ENCODE data around the gene MYLK2.

The MYLK2 gene

DNA sequence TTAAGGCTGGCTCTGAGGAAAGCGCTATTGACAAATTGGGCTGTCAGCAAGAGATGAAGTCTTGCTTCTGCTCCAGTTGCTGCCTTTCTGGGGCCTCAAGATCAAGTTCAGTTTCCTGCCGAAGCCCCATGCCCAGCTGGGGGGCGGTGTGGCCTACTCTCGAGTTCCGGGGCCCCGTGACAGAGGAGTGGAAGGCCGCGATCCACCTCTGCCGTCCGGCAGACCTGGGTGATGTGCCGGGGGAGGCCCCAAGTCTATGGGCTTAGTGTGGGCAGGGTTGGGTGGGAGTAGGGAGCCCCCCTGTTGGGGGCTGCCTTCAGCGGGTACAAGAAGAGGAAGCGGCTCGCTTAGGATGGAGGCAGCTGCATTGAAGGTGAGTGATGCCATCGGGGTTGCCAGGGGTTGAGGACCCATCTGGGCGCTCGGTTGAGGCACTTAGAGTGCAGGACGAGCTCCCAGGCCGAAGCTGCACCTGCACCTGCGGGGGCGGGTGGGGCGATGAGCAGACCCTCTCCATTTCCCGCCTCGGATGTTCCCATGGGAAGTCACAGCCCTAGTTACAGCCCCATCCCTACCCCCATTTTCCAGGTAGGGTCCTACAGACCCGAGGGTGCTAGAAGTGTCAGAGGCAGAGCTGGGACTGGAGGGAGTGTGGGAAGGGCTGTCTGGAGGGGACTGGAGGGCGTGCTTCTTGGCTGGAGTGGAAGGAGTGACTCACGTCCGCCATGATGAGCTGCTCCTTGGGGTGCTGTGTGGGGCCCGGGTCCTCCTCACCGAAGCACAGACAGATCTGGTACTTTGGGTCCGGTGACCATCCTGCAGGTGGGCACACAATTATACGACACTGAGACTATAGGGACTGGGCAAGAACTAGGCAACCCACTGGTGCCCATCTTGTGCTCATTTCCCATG, 29.2 kb downstream of the MYLK2 start:
- Histone ChIP-seq H3K4me3 (no peak overlapping the region), H3K27ac (no peak overlapping the region)

DNA sequence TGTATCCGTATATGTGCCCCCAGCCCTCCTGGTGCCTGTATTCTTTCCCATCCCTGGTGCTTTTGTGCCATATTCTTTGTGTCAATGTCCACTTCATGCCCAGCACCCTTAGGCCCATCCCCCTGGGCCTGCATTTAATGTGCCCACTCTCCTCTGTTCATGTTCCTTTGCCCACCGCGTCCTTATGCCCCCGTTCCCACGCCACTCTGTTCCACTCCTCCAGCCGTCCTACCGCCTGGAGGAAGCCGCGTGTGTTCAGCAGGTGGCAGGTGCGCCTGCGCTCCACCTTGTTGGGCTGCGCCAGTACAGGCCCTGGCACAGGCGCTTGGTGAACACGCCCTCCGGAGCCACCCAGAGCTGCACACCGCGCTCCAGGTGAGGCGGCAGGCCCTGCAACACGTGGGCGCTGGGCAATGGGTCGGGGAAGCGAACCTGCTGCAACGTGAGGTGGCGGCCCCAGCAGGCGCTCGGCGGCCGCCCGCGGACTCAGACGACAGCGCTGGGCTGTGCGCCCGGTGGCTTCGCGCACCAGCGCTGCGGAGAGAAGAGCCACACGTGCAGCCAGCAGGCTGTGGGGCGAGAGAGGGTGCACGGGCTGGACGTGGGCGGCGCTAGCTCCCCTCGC, 30.3 kb downstream of the MYLK2 start:
- H3K4me3 ChIP-seq: no peak overlapping the region

DNA sequence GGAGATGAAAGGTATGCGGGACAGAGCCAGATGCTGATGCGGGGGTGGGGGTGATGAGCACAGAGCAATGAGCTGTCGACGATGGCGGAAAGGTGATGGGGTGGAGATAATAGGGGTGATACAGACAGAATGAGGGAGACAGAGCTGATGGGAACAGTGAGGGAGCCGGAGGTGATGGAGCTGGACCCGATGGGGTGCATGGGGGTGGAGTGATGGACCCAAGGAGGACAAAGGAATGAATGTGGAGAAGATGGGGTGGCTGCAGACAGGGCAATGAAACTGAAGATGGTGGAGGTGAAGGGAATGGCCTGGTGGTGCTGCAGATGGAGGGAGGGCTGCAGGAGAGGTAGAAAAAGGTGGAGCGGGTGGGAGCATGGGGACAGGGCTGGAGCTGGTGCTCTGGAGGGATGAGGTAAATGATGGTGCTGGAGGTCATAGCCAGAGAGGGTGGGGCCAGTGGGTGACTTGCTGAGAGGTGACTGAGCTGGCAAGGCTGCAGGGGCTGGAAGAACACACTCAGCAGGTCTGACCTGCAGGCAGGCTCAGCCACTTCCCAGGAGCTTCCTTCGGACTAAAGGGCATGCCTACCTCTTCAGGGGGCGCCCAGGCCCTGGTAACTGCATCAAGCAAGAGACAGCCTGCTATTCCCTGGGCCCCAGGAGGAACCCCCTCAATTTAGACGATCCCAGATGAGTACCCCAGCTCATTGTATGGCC, 32.2 kb downstream of the MYLK2 start:
- Histone ChIP-seq H3K27ac (no peak overlapping the region), H3K4me3 (no peak overlapping the region)

More for the DNA sequence above, 30.3 kb downstream of the MYLK2 start:
- no peak overlapping the region for H3K27ac ChIP-seq

DNA sequence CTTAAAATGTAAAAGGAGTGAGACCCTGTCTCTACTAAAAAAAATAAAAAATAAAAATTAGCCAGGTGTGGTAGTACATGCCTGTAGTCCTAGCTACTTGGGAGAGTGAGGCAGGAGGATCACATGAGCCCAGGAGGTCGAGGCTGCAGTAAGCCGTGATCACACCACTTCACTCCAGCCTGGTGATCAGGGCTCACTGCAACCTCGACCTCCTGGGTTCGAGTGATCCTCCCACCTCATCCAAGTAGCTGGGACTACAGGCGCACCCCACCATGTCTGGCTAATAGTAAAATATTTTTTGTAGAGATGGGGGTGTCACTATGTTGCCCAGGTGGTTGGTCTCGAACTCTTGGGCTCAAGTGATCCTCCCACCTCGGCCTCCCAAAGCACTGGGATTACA, 34.3 kb downstream of the MYLK2 start:
- H3K27ac ChIP-seq: no peak overlapping the region
- no peak overlapping the region for H3K4me3 ChIP-seq

DNA sequence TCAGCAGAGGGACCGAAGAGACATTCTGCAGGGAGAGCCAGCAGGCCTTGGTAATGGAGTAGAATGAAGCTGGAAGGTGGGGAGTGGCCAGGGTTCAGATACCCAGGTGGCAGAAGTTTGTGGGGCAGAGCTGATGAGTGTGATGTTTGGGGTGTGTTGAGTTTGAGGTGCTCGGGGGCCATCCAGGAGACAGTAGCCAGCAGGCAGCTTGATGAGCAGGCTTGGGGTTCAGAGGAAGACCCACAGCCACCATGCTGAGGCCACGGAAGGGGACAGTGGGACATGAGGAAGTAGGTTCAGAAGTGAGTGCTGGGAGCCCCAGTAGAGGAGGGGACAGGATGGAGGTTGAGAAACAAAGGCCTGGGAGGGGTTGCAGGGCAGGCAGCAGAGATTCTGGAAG, 37.4 kb downstream of the MYLK2 start:
- H3K27ac ChIP-seq: no peak overlapping the region

DNA sequence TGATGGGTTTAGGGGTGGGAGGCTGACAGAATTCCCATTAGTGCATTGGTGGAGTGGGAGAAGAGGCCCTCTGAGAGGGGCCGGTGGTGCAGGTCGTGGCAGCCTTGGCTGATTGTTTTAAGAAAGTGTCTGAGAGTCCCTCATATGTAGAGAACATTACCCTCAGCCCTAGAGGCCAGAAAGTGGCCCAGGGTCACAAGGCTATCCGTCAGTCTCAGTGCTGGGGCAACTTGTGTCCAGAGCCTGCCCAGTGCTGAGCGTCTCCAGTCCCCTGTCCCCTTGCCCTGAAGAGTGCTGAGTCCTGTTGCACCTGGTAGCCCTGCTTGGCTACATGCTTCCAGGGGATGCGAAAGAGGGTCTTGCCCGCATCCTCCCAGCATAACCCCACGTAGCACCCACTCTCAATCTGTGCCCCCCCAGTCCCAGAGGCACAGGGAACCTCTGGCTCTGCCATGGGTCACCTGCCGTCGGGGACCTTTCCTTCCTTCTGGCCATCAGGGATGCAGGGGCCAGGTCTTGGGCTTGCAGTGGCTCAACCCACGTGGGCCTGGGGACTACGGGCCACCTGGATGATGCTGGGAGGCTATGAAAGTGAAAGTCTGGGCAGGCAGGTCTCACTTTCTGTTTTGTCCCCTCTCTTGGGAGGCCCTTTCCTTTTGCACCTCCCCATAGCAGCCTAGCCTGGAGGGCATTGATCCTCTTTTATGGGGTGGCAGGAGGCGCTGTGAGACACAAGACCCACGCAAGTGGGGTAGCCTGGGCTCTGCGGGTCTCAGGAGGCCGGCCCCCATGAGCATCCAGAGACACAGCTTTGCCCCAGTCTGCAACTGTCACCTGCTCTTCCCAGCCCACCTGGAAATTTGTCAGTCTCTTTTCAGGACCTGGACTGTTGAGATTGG, 39.0 kb downstream of the MYLK2 start:
- no peak overlapping the region for H3K4me3 ChIP-seq
- no peak overlapping the region for H3K27ac ChIP-seq

More for the DNA sequence above, 37.4 kb downstream of the MYLK2 start:
- no peak overlapping the region for H3K4me3 ChIP-seq

DNA sequence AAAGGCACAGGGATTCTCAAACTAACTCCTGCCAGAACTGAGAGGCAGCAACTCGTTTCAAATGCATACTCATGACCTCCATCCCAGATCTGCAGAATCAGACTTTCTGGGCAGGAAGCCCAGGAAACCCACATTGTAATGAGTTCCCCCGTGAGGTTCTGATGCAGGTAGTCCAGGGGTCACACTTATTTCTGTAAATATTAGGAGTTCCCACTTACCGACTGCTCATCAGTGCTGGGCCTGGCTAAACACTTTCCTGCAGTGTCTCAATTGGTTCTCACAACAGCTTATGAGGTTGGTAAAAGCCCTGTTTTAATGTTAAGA, 39.6 kb downstream of the MYLK2 start:
- H3K4me3 ChIP-seq: no peak overlapping the region

DNA sequence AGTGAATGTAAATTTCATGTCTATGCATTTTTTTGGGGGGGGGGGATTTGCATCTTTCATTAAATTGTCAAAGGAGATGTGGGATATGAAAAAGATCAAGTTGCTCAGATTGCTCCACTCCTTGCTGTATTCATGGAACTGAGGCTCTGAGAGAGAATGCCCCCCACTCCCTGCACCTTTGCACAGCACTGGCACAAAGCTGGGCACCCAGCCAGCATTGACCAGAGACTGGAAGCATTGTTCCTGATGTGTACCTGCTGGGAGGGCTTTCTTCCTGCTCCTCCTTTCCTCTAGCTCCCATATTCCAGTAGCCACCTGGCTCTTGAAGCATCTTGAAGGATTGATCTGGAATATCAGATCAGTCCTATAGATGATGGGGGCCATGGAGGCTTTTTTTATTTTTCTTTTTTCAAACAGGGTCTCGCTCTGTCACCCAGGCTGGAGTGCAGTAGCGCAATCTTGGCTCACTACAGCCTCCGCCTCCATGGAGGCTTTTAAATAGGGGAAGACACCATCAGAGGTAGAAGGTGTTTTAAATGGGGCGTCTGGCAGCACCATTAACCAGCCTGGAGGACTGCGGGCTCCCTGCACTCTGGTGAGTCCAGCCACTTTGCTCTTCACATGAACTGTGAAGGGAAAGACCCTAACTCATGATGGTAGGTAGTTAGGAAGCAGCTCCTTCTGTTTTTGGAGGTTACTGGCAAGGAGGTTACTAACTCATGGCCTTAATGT, 40.3 kb downstream of the MYLK2 start:
- no peak overlapping the region for H3K4me3 ChIP-seq
- no peak overlapping the region for H3K27ac ChIP-seq

More for the DNA sequence above, 39.6 kb downstream of the MYLK2 start:
- no peak overlapping the region for H3K27ac ChIP-seq

DNA sequence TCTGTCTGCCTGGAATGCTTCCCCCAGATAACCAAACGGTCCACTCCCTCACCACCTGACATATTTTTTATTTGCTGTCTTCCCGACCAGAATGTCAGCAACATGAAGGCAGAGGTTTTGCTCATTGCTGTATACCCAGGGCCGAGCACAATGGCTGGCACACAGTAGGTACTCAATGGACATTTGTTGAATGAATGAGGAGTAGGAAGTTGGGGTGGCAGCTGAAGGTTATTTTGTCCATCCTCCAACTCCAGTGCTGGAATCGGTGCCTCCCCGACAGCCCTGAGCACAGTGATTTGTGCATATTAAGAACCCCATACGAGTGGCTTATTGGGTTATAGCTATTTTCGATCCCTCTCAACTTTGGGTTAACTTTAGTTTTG, 40.8 kb downstream of the MYLK2 start:
- no peak overlapping the region for H3K27ac ChIP-seq
- no peak overlapping the region for H3K4me3 ChIP-seq

DNA sequence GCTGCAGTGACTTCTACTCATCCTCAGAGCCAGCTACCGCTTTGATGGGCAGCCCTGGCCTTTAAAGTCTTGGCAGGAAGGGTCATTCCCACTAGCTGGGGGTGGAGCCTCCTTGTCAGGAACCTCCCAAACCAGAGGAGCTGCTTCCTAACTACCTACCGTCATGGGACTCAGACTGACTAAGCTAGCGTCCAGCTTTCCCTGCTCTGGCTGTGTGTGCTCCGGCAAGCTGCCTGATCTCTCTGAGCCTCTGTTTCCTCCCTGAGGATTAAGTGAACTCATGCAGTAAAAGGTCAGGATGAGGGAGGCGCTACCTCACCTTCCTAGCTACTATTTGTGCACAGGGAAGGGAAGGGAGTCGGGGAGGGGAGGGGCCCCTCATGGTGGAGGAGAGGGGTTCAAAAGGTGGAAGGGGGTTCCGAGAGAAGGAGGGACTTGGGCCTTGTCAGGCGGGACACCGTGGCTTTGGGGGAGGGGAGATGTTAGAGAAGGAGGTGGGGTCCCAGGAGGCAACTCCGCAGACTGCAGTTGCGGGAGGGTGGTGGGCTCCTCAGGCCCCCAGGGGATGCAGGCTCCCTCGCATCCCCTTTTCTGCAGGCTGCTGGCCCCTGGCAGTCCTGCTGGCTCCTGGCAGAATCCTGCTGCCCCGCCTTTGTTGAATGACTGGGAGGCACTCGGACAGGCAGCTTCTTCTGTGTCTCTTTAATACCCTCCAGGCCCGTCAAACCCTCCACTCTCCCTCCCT, 41.4 kb downstream of the MYLK2 start:
- Histone ChIP-seq H3K27ac (peak overlapping the region in 1 of 21 experiments; percentile 32), H3K4me3 (peak overlapping the region; percentile 26 to 57 (median 48))

DNA sequence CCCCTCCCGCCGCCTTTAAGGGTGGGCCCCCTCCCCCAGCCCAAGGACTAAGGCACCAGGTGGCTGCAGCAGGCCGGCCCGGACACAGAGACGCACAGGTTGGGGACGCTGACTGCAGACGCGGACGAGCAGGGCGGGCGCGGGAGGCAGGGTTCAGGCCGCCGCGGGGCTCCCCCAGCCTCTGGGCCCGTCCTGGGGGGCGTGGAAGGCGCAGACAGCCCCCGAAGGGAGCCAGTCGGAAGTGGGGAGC, 41.9 kb downstream of the MYLK2 start:
- H3K4me3 ChIP-seq: peak overlapping the region; percentile 26 to 57 (median 48)
- H3K27ac ChIP-seq: peak overlapping the region in 2 of 21 experiments; percentile 32 to 51

DNA sequence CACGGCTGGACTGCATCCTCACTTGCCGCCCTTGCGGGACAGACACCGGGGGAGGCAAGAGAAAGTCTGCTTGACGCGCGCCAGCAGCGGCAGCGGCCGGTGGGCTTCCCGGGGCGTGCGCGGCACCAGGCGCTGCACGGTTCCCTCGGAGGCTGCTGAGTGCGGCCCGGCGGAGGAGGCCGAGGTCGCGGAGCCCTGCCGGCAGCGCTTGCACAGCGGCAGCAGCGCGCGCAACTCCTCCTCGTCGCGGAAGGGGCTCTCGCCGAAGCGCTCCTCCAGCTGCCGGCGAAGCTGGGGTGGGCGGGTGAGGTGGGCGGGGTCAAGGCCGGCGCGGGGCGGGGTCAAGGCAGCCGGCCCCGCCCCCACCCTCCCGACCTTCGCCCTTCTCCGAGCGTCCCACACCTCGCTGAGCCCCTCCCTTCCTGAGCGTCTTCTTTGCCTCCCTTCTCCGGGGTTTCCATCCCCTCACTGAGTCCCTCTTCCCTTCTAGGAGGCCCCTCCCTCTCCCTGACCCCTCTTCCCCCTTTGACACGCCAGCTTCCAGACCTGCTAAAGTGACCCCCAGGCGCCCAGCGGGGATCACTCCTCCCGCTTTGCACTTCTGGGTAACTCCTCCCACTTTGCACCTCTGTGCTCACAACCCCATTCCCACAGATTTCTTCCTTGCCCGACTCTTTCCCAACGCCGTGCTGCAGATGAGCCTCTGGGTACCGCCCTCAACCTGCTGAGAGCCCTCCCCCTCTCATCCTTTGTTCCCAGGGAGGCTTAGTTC, 42.4 kb downstream of the MYLK2 start:
- H3K27ac ChIP-seq: peak overlapping the region in 2 of 21 experiments; percentile 32 to 51

DNA sequence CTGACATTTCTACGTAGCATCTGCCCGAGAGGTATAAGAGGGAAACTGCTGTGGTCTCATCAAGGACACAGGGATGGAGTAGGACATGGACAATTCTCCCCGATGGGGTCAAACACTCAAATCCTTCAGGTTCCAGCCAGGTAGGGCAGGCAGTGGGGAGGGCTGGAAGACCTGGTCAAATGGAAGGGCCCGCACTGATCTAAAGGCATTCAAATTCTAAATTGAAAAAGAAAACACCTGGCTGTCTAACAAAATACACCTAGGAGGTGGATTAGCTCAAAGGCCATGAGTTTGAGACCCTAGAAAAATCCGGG, 43.0 kb downstream of the MYLK2 start:
- Histone ChIP-seq H3K27ac (no peak overlapping the region), H3K4me3 (peak overlapping the region in 4 of 7 experiments; percentile 26 to 54 (median 50))

More for the DNA sequence above, 42.4 kb downstream of the MYLK2 start:
- H3K4me3 ChIP-seq: peak overlapping the region; percentile 26 to 57 (median 48)

DNA sequence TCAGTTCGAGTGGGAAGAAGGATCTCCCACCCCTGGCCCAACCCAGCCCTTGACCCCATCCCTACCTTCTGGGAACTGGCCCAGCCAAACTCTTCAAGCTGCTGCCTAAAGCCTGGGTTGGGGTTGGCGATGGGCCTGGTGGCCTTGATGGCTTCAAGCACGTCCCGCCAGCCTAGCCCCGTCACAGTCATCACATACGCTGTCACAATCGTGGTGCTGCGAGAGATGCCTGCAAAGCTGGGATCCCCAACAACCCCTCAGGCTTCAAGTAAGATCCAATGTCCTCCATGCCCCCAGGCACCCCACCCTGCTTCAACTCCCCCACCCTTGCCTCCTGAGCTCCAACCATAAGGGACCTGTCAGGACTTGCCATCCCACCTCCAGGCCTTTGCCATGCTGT, 43.4 kb downstream of the MYLK2 start:
- H3K4me3 ChIP-seq: no peak overlapping the region
- no peak overlapping the region for H3K27ac ChIP-seq

DNA sequence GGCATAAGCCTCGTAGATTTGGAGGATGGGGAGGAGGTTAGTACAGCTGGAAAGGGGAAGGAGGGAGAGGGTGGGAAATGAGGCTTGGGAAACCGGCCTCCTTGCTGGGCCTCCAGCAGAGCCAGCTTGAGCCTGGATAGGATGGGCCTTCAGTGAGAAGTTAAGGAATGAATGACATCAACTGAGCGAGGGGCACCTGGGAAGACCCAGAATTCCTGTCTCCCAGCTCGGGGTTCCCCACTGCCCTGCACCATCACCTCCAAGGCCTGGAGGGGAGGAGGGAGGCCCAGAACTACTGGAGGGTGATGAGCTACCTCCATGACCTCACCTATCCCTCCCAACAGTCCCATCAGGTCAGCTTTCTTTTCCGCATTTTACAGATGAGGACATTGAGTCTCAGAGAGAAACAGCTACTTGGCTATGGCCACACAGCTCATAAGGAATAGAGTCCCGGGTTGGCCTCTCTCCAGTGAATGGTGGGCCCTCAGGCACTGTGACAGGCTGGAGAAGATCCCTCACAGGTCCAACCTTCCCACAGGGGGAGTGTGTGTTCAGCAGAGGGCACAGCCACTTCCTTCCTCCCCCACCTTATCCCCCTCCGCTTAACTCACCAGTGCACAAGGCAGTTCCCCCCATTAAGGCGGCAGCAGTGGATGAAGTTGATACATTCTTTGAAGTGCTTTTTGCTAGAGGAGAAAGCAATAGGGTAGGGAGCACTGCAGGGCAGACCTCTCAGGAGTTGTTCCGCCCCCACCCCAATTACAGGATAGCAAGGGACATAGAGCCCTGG, 44.3 kb downstream of the MYLK2 start:
- no peak overlapping the region for H3K4me3 ChIP-seq
- no peak overlapping the region for H3K27ac ChIP-seq

DNA sequence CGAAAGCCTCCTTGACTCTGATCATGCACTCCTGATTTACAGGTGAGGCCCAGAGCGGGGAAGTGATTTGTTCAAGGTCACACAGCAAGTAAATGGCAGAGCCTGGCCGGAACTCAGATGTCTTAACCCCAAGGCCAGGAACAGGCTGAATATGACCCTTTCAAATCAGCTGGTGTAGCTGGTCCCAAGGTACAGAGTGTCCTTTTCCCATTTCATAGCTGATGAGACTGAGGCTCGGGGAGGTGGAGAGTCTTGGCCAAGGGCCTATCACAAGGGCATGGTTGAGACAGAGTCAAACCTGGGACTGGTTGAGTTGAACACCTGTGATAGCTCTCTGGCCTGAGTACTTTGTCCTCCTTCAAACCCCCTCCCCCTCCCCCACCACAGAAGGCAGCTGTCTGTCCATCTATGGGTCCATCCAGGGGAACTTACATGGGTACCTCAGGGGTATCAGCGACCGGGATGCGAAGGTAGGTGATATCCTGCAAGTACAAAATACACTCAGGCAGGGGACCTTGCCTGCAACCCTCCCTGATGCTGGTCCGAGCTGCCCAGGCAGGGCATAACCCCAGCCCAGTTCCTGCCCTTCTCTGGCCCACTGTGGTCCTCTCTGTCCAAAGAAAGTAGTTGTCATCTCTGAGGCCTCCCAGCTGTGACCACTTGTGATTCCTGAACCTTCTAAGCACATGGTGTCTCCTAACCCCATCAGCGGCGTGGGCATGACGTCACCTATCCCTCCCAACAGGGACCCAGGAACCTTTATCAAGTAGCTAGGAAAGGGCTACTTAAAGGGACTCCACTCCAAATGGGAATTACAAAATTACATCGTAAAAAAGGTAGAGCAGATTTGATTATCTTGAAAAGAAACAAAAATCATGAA, 45.6 kb downstream of the MYLK2 start:
- Histone ChIP-seq H3K27ac (no peak overlapping the region), H3K4me3 (no peak overlapping the region)

Measured in skin epidermis (tissue), 12 donors.